NCI-H345 treated with DMSO at 0.1 percent for 48 hours (cell line): ENCODE measurements around the gene NENF.
"Not testable (repeated sequence)": the region's sequence is repeated elsewhere in the genome, so short reads cannot be mapped to it uniquely, and the experiment has no call there.

ENCODE experiments used
- DNase-seq: peaks from one replicate; lab custom pipeline; 2025; ENCODE audit not compliant: unreplicated experiment; lab: John Stamatoyannopoulos, UW

Gene NENF

GRCh38 chr1:212432661-212433576, at the start of gene NENF:
NENF (plus strand) TSS chr1:212432920; CDS start chr1:212432944, 24 bp downstream.
- peak; percentile 43 for DNase-seq

- no peak for DNase-seq
Observed at GRCh38 chr1:212386029-212386428, 46.7 kb upstream of the NENF start.

- no peak for DNase-seq
Observed at GRCh38 chr1:212388985-212389716, 43.6 kb upstream of the NENF start.

GRCh38 chr1:212395678-212396437, 36.9 kb upstream of the NENF start:
- not testable (repeated sequence) for DNase-seq

GRCh38 chr1:212396638-212397037, 36.1 kb upstream of the NENF start:
- DNase-seq: no peak

GRCh38 chr1:212397171-212397570, 35.5 kb upstream of the NENF start:
- no peak for DNase-seq

GRCh38 chr1:212401042-212401441, 31.7 kb upstream of the NENF start:
- no peak for DNase-seq

GRCh38 chr1:212401838-212402582, 30.7 kb upstream of the NENF start:
- DNase-seq: no peak

GRCh38 chr1:212402666-212403321, 29.9 kb upstream of the NENF start:
- DNase-seq: no peak

GRCh38 chr1:212410231-212410820, 22.4 kb upstream of the NENF start:
- no peak for DNase-seq

- DNase-seq: no peak
Observed at GRCh38 chr1:212412374-212412773, 20.3 kb upstream of the NENF start.

- DNase-seq: no peak
Observed at GRCh38 chr1:212413902-212414327, 18.8 kb upstream of the NENF start.

GRCh38 chr1:212414328-212415106, 18.2 kb upstream of the NENF start, which contains the start of gene PACC1:
PACC1 (minus strand) TSS chr1:212414886; CDS start chr1:212414757, 129 bp downstream.
- DNase-seq: peak; percentile 87

- no peak for DNase-seq
Observed at GRCh38 chr1:212415107-212415841, 17.4 kb upstream of the NENF start.

GRCh38 chr1:212421165-212421564, 11.6 kb upstream of the NENF start:
- DNase-seq: no peak

GRCh38 chr1:212423879-212424278, 8.8 kb upstream of the NENF start:
- DNase-seq: no peak

GRCh38 chr1:212428496-212428895, 4.2 kb upstream of the NENF start:
- DNase-seq: no peak

GRCh38 chr1:212430416-212430815, 2.3 kb upstream of the NENF start:
- no peak for DNase-seq
